GM19238 (cell line): ENCODE measurements around the gene ITPR2.
A peak's percentile ranks its signal among the peaks of the same experiment; 100 is the strongest.
"Not testable (repeated sequence)": the region's sequence is repeated elsewhere in the genome, so short reads cannot be mapped to it uniquely, and the experiment has no call there.

Source experiments
- DNase-seq: peaks from one replicate; pipeline ENCODE4 v3.0.0; 2011; ENCODE audit warnings: low spot score; ENCODE audit not compliant: insufficient read length

The ITPR2 gene

GRCh38 chr12:26314103-26314502 lies 518.9 kb downstream of the ITPR2 start:
- not testable (repeated sequence) for DNase-seq

- DNase-seq = not testable (repeated sequence)
Measured at GRCh38 chr12:26310489-26310888, 522.5 kb downstream of the ITPR2 start.

GRCh38 chr12:26309634-26310033 lies 523.4 kb downstream of the ITPR2 start:
- no peak for DNase-seq

GRCh38 chr12:26304273-26304672 lies 528.7 kb downstream of the ITPR2 start:
- no peak for DNase-seq

- DNase-seq = no peak
Measured at GRCh38 chr12:26303418-26303817, 529.6 kb downstream of the ITPR2 start.

- DNase-seq = no peak
Measured at GRCh38 chr12:26302776-26303175, 530.2 kb downstream of the ITPR2 start.

- DNase-seq = no peak
Measured at GRCh38 chr12:26299751-26300150, 533.2 kb downstream of the ITPR2 start.

- peak; percentile 62 for DNase-seq
Measured at GRCh38 chr12:26298785-26299621, 534.0 kb downstream of the ITPR2 start.

- DNase-seq = no peak
Measured at GRCh38 chr12:26297396-26298070, 535.5 kb downstream of the ITPR2 start.

- DNase-seq = no peak
Measured at GRCh38 chr12:26295001-26295400, 538.0 kb downstream of the ITPR2 start.

- DNase-seq = no peak
Measured at GRCh38 chr12:26293612-26294011, 539.4 kb downstream of the ITPR2 start.

- no peak for DNase-seq
Measured at GRCh38 chr12:26292596-26292995, 540.4 kb downstream of the ITPR2 start.

- no peak for DNase-seq
Measured at GRCh38 chr12:26290565-26290964, 542.4 kb downstream of the ITPR2 start.

- DNase-seq = no peak
Measured at GRCh38 chr12:26287671-26288381, 545.2 kb downstream of the ITPR2 start.
